H1 (cell line): Measurements from ENCODE around the gene TSKU. TPM values are rescaled to one million over a fixed set of nuclear protein-coding genes. Genes with fewer than 3 reads are reported as not detected.
A peak's percentile ranks its signal among the peaks of the same experiment; 100 is the strongest.
"Not testable (repeated sequence)": the region's sequence is repeated elsewhere in the genome, so short reads cannot be mapped to it uniquely, and the experiment has no call there.

Experiments
- CTCF ChIA-PET: fragments of 300-600 bp; sonication (Branson Sonifier 250); formaldehyde crosslinking; loops from one replicate; lab custom pipeline; 2021; ENCODE audit not compliant: partially characterized antibody; lab: Charles Lee
- POLR2A ChIA-PET: fragments of 300-600 bp; sonication (Branson Sonifier 250); formaldehyde crosslinking; loops from one replicate; lab custom pipeline; 2021; ENCODE audit warnings: inconsistent platforms; ENCODE audit not compliant: partially characterized antibody; lab: Charles Lee
- DNase-seq, 2 experiments: peaks; one replicate each; pipeline versions ENCODE4 v3.0.0 to v3.0.0-alpha.2; 2010 to 2022; ENCODE audit warnings: low spot score in 2 of 2, low read depth in 1 of 2, mixed read lengths in 1 of 2
- FAIRE-seq: peaks from 2 replicates; lab custom pipeline; 2011; peaks lifted over from hg19 to GRCh38; lab: Jason Lieb, UNC
- H2AFZ ChIP-seq: 2 replicates; pipeline ENCODE4 v1.8.1; 2012; ENCODE audit warnings: low read length, inconsistent platforms
- H2AK5ac ChIP-seq: 2 replicates; pipeline ENCODE4 v1.6.1; 2013; ENCODE audit warnings: low read depth, low read length
- H2BK120ac ChIP-seq: replicated peaks from 2 replicates; pipeline ENCODE3; 2013; ENCODE audit warnings: low read depth, low read length, inconsistent platforms
- H2BK12ac ChIP-seq: 2 replicates; pipeline ENCODE4 v1.6.1; 2013; ENCODE audit warnings: low read depth, low read length
- H2BK15ac ChIP-seq: 2 replicates; pipeline ENCODE4 v1.6.1; 2013; ENCODE audit warnings: low read length
- H2BK20ac ChIP-seq: 2 replicates; pipeline ENCODE4 v1.6.1; 2013; ENCODE audit warnings: low read length
- H2BK5ac ChIP-seq: 2 replicates; pipeline ENCODE4 v1.6.1; 2013; ENCODE audit warnings: low read depth, low read length
- H3K14ac ChIP-seq: 2 replicates; pipeline ENCODE4 v1.6.1; 2013; ENCODE audit warnings: inconsistent platforms; ENCODE audit not compliant: insufficient read length
- H3K18ac ChIP-seq: 2 replicates; pipeline ENCODE4 v1.6.1; 2013; ENCODE audit warnings: low read length; ENCODE audit errors: extremely low read depth
- H3K23ac ChIP-seq: 2 replicates; pipeline ENCODE4 v1.6.1; 2013; ENCODE audit warnings: inconsistent platforms; ENCODE audit not compliant: insufficient read length
- H3K23me2 ChIP-seq: 2 replicates; pipeline ENCODE4 v1.6.1; 2013; ENCODE audit warnings: low read depth, low read length
- H3K27ac ChIP-seq: 2 replicates; pipeline ENCODE4 v1.6.1; 2011; ENCODE audit warnings: low read depth, low read length, inconsistent platforms
- H3K27me3 ChIP-seq, 4 experiments: replicated peaks in 1 of 4; 1 replicate in 1 of 4; 2 replicates in 3 of 4; pipeline versions ENCODE4 v1.6.1 to v1.8.1; 2011 to 2013; ENCODE audit warnings: low read length in 3 of 4, mild to moderate bottlenecking in 3 of 4, inconsistent platforms in 2 of 4, mixed read lengths in 2 of 4, moderate library complexity in 1 of 4; ENCODE audit not compliant: control insufficient read depth in 3 of 4, insufficient read depth in 3 of 4; ENCODE audit errors: extremely low read depth in 1 of 4
- H3K36me3 ChIP-seq, 4 experiments: 2 replicates each; pipeline versions ENCODE4 v1.6.1 to v1.8.1; 2011 to 2013; ENCODE audit warnings: mild to moderate bottlenecking in 4 of 4, low read length in 3 of 4, moderate library complexity in 2 of 4, control low read depth in 1 of 4, inconsistent platforms in 1 of 4; ENCODE audit not compliant: insufficient read depth in 4 of 4, control insufficient read depth in 2 of 4
- H3K4ac ChIP-seq: replicated peaks from 2 replicates; pipeline ENCODE3; 2013; ENCODE audit warnings: low read length, low read depth, mixed read lengths, inconsistent platforms; ENCODE audit not compliant: insufficient read length
- H3K4me1 ChIP-seq, 4 experiments: replicated peaks in 1 of 4; 1 replicate in 1 of 4; 2 replicates in 3 of 4; pipeline versions ENCODE4 v1.6.1 to v1.8.1; 2011 to 2013; ENCODE audit warnings: low read length in 3 of 4, inconsistent platforms in 2 of 4, mixed read lengths in 1 of 4; ENCODE audit not compliant: insufficient read depth in 4 of 4, control insufficient read depth in 3 of 4
- H3K4me2 ChIP-seq, 2 experiments: 2 replicates each; pipeline versions ENCODE4 v1.6.1 to v1.8.1; 2011 to 2013; ENCODE audit warnings: low read depth in 2 of 2, low read length in 2 of 2, control low read depth in 1 of 2, inconsistent platforms in 1 of 2, mild to moderate bottlenecking in 1 of 2; ENCODE audit not compliant: insufficient read depth in 1 of 2
- H3K4me3 ChIP-seq, 4 experiments: fragments of 200-600, 300-600 bp in 1 of 4; sonication (generic), shearing (Covaris generic), sonication (Bioruptor Twin) in 1 of 4; 2 replicates each; pipeline versions ENCODE4 v1.5.1 to v1.8.1; 2011 to 2016; ENCODE audit warnings: low read length in 4 of 4, low read depth in 3 of 4, control low read depth in 2 of 4, inconsistent platforms in 2 of 4, mild to moderate bottlenecking in 2 of 4, mixed read lengths in 1 of 4, moderate library complexity in 1 of 4; ENCODE audit not compliant: insufficient read depth in 2 of 4; ENCODE audit errors: extremely low read depth in 1 of 4
- H3K56ac ChIP-seq: replicated peaks from 2 replicates; pipeline ENCODE3; 2013; ENCODE audit warnings: low read depth, mild to moderate bottlenecking, mixed read lengths, low read length, inconsistent platforms; ENCODE audit not compliant: insufficient read length
- H3K79me1 ChIP-seq: 2 replicates; pipeline ENCODE4 v1.6.1; 2013; ENCODE audit warnings: low read depth, low read length, control low read depth
- H3K79me2 ChIP-seq, 2 experiments: 2 replicates each; pipeline versions ENCODE4 v1.6.1 to v1.8.1; 2012 to 2013; ENCODE audit warnings: low read length in 2 of 2, mild to moderate bottlenecking in 2 of 2, inconsistent platforms in 1 of 2; ENCODE audit not compliant: insufficient read depth in 2 of 2, control insufficient read depth in 1 of 2
- H3K9ac ChIP-seq, 4 experiments: replicated peaks in 1 of 4; 1 replicate in 1 of 4; 2 replicates in 3 of 4; pipeline versions ENCODE4 v1.6.1 to v1.8.1; 2011 to 2013; ENCODE audit warnings: low read depth in 3 of 4, low read length in 3 of 4, control low read depth in 2 of 4, mild to moderate bottlenecking in 2 of 4, moderate library complexity in 2 of 4, inconsistent platforms in 1 of 4; ENCODE audit errors: extremely low read depth in 1 of 4
- H3K9me3 ChIP-seq, 2 experiments: 2 replicates each; pipeline versions ENCODE4 v1.6.1 to v1.8.1; 2012 to 2013; ENCODE audit warnings: mild to moderate bottlenecking in 2 of 2, moderate library complexity in 2 of 2, control low read depth in 1 of 2, inconsistent platforms in 1 of 2, low read depth in 1 of 2, low read length in 1 of 2, mixed read lengths in 1 of 2; ENCODE audit not compliant: insufficient read depth in 2 of 2
- H4K20me1 ChIP-seq, 2 experiments: replicated peaks in 1 of 2; 2 replicates each; pipeline versions ENCODE3 to v1.8.1; 2011 to 2013; ENCODE audit warnings: inconsistent platforms in 2 of 2, low read length in 2 of 2, mild to moderate bottlenecking in 1 of 2; ENCODE audit not compliant: insufficient read depth in 2 of 2, control insufficient read depth in 1 of 2
- H4K5ac ChIP-seq: 2 replicates; pipeline ENCODE4 v1.6.1; 2013; ENCODE audit warnings: low read length, low read depth, mixed read lengths, inconsistent platforms; ENCODE audit not compliant: insufficient read length
- H4K8ac ChIP-seq: 2 replicates; pipeline ENCODE4 v1.8.0; 2013; ENCODE audit warnings: mild to moderate bottlenecking, moderate library complexity, low read length, inconsistent platforms; ENCODE audit not compliant: insufficient read depth; ENCODE audit errors: extremely low read depth
- H4K91ac ChIP-seq: replicated peaks from 2 replicates; pipeline ENCODE3; 2013; ENCODE audit warnings: low read length, mixed read lengths, inconsistent platforms; ENCODE audit not compliant: insufficient read length
- WGBS, 2 experiments: shearing (Covaris generic) in 1 of 2; methylation state at CpG; one replicate each; pipeline versions ENCODE4 v1.1.6 to v1.1.7; 2013 to 2015; ENCODE audit warnings: low lambda C conversion rate in 2 of 2, mixed read lengths in 2 of 2, inconsistent platforms in 1 of 2, low coverage in 1 of 2, missing lambda C conversion rate in 1 of 2; ENCODE audit not compliant: insufficient replicate concordance in 2 of 2, insufficient coverage in 1 of 2, insufficient read length in 1 of 2; ENCODE audit errors: extremely low coverage in 1 of 2, missing lambda C conversion rate in 1 of 2; 5-methylcytosine and 5-hydroxymethylcytosine counted together
- polyA plus RNA-seq, 7 experiments: library from polyadenylated mRNA; depleted of rRNA in 3 of 7; stranded (reverse) in 5 of 7; unstranded in 2 of 7; fragments of >200 nt in 5 of 7; fragments of 200-250 nt in 2 of 7; gene quantifications; 1 replicate in 5 of 7; 2 replicates in 1 of 7; 4 replicates in 1 of 7; pipeline versions ENCODE4 v1.2.1 to v1.2.3, GENCODE V29; 2011 to 2013; ENCODE audit warnings: missing spikeins in 2 of 7, mixed read lengths in 2 of 7
- total RNA-seq: library from RNA; stranded (reverse); fragmentation: NEBNext Ultra II Directional; extraction: Animal tissue kit (Norgen Biotek cat#: 25700); gene quantifications from 2 replicates; pipeline ENCODE4 v1.2.1, GENCODE V29; 2021

TSKU gene
- total and polyA plus RNA-seq, 2 of the 8 experiments (the other 6 are each of a cell fraction or from before 2014, with no cell fraction given), result 22.8 to 28.4 TPM

DNA sequence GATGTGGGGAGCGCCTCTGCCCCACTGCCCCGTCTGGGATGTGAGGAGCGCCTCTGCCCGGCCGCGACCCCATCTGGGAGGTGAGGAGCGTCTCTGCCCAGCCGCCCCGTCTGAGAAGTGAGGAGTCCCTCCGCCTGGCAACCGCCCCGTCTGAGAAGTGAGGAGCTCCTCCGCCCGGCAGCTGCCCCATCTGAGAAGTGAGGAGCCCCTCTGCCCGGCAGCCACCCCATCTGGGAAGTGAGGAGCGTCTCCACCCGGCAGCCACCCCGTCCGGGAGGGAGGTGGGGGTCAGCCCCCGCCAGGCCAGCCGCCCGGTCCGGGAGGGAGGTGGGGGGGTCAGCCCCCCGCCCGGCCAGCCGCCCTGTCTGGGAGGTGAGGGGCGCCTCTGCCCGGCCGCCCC lies 38.2 kb downstream of the TSKU start:
- H3K23me2 ChIP-seq, H2AK5ac ChIP-seq, H4K5ac ChIP-seq, H2BK5ac ChIP-seq, H3K9ac ChIP-seq, H2BK120ac ChIP-seq, H3K56ac ChIP-seq, H4K20me1 ChIP-seq, H3K4ac ChIP-seq, H3K4me2 ChIP-seq, H3K27me3 ChIP-seq, H4K8ac ChIP-seq, H3K79me1 ChIP-seq, FAIRE-seq, H3K4me3 ChIP-seq, POLR2A ChIA-PET, H3K14ac ChIP-seq, H3K23ac ChIP-seq, H2AFZ ChIP-seq, H2BK20ac ChIP-seq, CTCF ChIA-PET, H3K79me2 ChIP-seq, H3K36me3 ChIP-seq, H3K4me1 ChIP-seq, H2BK15ac ChIP-seq, H3K27ac ChIP-seq, H4K91ac ChIP-seq, H2BK12ac ChIP-seq, H3K18ac ChIP-seq: not testable (repeated sequence)
- WGBS, 2 experiments, result 91% methylated on average over 7 of the region's 29 CpGs; no CpG with 5 or more reads in 1 of the 2 experiments
- peak in 1 of 2 experiments; percentile 27 for DNase-seq
- peaks cover 11 to 20% of the 10 kb centered on the region in 2 experiments; a peak in 3 of 4 replicates for H3K9me3 ChIP-seq
